PC-9 (cell line): Measurements from ENCODE around the gene CMSS1. TPM values are rescaled to one million over a fixed set of nuclear protein-coding genes. Genes with fewer than 3 reads are reported as not detected.
A peak's percentile ranks its signal among the peaks of the same experiment; 100 is the strongest.

Experiments
- BruUV-seq: library from RNA; stranded (reverse); fragments of 400-500 nt; replicated peaks from 2 replicates; lab custom pipeline; 2021; lab: Mats Ljungman, UMichigan
- CTCF ChIA-PET: fragments of 300-600 bp; sonication (Branson Sonifier 250); formaldehyde crosslinking; loops from one replicate; lab custom pipeline; 2022; ENCODE audit warnings: antibody characterized with exemption; lab: Charles Lee
- POLR2A ChIA-PET: fragments of 300-600 bp; sonication (Branson Sonifier 250); formaldehyde crosslinking; loops from one replicate; lab custom pipeline; 2022; ENCODE audit warnings: antibody characterized with exemption; ENCODE audit not compliant: unreplicated experiment; lab: Charles Lee
- DNase-seq, 2 experiments: peaks; one replicate each; pipeline versions ENCODE4 v3.0.0 to v3.0.0-alpha.2; 2015 to 2022; ENCODE audit warnings: mixed read lengths in 1 of 2
- H2AFZ ChIP-seq: fragments of 200-600 bp; sonication (generic); 2 replicates; pipeline ENCODE4 v1.8.1; 2017; ENCODE audit warnings: antibody characterized with exemption
- H3F3A ChIP-seq: fragments of 200-600 bp; sonication (generic); 2 replicates; pipeline ENCODE4 v1.8.1; 2017; ENCODE audit warnings: antibody characterized with exemption, mild to moderate bottlenecking, low read depth; ENCODE audit not compliant: insufficient read depth
- H3K27ac ChIP-seq: fragments of 200-600 bp; sonication (generic); 2 replicates; pipeline ENCODE4 v1.6.1; 2016; ENCODE audit warnings: mixed run types
- H3K27me3 ChIP-seq: fragments of 200-600 bp; sonication (generic); 2 replicates; pipeline ENCODE4 v1.6.1; 2016; ENCODE audit warnings: low read depth, mixed run types; ENCODE audit not compliant: insufficient read depth
- H3K36me3 ChIP-seq: fragments of 200-600 bp; sonication (generic); 2 replicates; pipeline ENCODE4 v1.6.1; 2016; ENCODE audit warnings: low read depth, mixed run types
- H3K4me1 ChIP-seq: fragments of 200-600 bp; sonication (generic); replicated peaks from 2 replicates; pipeline ENCODE4 v1.6.1; 2016; ENCODE audit warnings: mixed run types; ENCODE audit not compliant: insufficient read depth
- H3K4me2 ChIP-seq: fragments of 200-600 bp; sonication (generic); 2 replicates; pipeline ENCODE4 v1.6.1; 2017; ENCODE audit warnings: mixed run types
- H3K4me3 ChIP-seq: fragments of 200-600 bp; sonication (generic); 2 replicates; pipeline ENCODE4 v1.6.1; 2016; ENCODE audit warnings: mixed run types
- H3K79me2 ChIP-seq: fragments of 200-600 bp; sonication (generic); 2 replicates; pipeline ENCODE4 v1.6.1; 2017; ENCODE audit warnings: low read depth, mixed run types
- H3K9me2 ChIP-seq: fragments of 200-600 bp; sonication (generic); 2 replicates; pipeline ENCODE4 v1.8.1; 2017; ENCODE audit warnings: mild to moderate bottlenecking; ENCODE audit not compliant: insufficient read depth
- H3K9me3 ChIP-seq: fragments of 200-600 bp; sonication (generic); 2 replicates; pipeline ENCODE4 v1.8.1; 2016; ENCODE audit warnings: low read depth; ENCODE audit not compliant: insufficient read depth
- H4K20me1 ChIP-seq: fragments of 200-600 bp; sonication (generic); 2 replicates; pipeline ENCODE4 v1.8.1; 2017; ENCODE audit not compliant: insufficient read depth
- EZH2 ChIP-seq: fragments of 200-600 bp; sonication (generic); IDR thresholded peaks from 2 replicates; pipeline ENCODE4 v1.8.0; 2017; ENCODE audit warnings: antibody characterized with exemption, low read depth
- intact Hi-C: fragments of 100-400 bp; cut with micrococcal nuclease; formaldehyde crosslinking; loops from one replicate; pipeline ENCODE4 v1.10.0; 2022; ENCODE audit not compliant: unreplicated experiment
- total RNA-seq: library from RNA; stranded (reverse); gene quantifications from 2 replicates; pipeline ENCODE4 v1.2.3, GENCODE V29; 2021
- TF ChIP-seq, protein P1 (sequence below): fragments of 200-600 bp; sonication (generic); conservative IDR thresholded peaks from 2 replicates; pipeline ENCODE4 v1.6.1; 2017; ENCODE audit warnings: mixed run types, antibody characterized with exemption, mild to moderate bottlenecking, moderate library complexity

Gene CMSS1
- total RNA-seq, 1 experiment from 2014 or later, result 98.9 TPM

DNA sequence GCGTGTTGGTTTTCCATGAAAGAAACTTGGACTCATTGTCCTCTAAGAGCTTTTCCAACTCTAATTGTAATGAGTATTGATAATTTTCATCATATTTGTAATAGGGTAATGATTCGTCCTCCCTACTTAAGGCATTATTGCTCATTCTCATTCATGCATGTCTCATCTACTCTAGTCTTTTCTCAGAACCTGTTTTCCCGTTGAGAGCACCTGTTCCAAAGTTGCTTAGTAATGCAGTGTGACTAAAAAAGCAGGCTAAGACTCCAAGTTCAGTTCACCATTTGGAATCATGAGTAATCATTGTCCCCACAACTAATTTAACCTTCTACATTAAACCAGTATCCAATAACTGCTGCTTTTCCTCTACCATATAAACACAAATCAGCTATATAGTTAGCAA is 212.7 kb downstream of the CMSS1 start:
- no peaks in the 10 kb centered on the region for H3K36me3 ChIP-seq
- ChIA-PET CTCF (interaction anchor here (1.2 kb wide), 1 partner anchor 137 kb away, joined by 3 read pairs; no protein-coding TSS in a partner anchor), POLR2A (no interaction called here)
- H3K9me3 ChIP-seq, result no peaks in the 10 kb centered on the region
- no peak overlapping the region for H3K27ac ChIP-seq
- H3K9me2 ChIP-seq, result peaks cover 20% of the 10 kb centered on the region; the same call in 1 of the 2 replicates
- no TSS peak for BruUV-seq
- peak in 1 of 2 experiments; percentile 55 for DNase-seq
- no peak overlapping the region for H3K4me3 ChIP-seq
- TF ChIP-seq, protein P1, sequence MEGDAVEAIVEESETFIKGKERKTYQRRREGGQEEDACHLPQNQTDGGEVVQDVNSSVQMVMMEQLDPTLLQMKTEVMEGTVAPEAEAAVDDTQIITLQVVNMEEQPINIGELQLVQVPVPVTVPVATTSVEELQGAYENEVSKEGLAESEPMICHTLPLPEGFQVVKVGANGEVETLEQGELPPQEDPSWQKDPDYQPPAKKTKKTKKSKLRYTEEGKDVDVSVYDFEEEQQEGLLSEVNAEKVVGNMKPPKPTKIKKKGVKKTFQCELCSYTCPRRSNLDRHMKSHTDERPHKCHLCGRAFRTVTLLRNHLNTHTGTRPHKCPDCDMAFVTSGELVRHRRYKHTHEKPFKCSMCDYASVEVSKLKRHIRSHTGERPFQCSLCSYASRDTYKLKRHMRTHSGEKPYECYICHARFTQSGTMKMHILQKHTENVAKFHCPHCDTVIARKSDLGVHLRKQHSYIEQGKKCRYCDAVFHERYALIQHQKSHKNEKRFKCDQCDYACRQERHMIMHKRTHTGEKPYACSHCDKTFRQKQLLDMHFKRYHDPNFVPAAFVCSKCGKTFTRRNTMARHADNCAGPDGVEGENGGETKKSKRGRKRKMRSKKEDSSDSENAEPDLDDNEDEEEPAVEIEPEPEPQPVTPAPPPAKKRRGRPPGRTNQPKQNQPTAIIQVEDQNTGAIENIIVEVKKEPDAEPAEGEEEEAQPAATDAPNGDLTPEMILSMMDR, result no peak
- TF ChIP-seq EZH2, result no peak
- intact Hi-C loops, result no loop called here
- H2AFZ ChIP-seq, result no peak overlapping the region
- H4K20me1 ChIP-seq, result no peaks in the 10 kb centered on the region
- H3K79me2 ChIP-seq, result no peaks in the 10 kb centered on the region
- H3K4me2 ChIP-seq, result no peak overlapping the region
- H3K27me3 ChIP-seq, result no peaks in the 10 kb centered on the region
- no peaks in the 10 kb centered on the region for H3F3A ChIP-seq
- 0 out of 2 replicates have a peak, but pooled peaks cover 16% of the 10 kb centered on the region for H3K4me1 ChIP-seq

DNA sequence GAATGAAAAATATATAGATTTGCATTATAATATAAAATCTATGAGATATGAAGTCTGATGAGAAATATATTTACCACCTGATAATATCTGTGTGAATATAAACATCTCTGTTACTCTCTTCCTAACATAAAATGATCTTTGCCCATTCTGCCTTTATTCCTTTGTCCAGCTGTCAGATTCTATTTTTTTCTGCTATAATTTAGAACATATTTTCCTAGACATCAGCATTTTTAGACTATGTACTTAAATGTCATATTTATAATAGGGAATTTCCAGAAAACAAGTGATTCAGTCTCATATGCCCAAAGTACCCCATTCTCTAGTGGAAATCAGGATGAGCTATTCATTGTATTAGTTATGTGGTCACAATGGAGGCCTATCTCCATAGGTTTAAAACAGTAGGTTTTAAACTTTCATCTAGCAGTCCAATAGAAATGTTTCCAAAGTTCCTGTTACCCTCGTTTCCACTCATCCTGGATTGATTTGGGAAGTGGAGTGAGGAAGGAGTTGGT is 213.3 kb downstream of the CMSS1 start:
- no peak for DNase-seq
- no TSS peak for BruUV-seq
- H3K4me3 ChIP-seq, result no peak overlapping the region
- H3K9me3 ChIP-seq, result no peaks in the 10 kb centered on the region
- ChIA-PET POLR2A (interaction anchor here (0.6 kb wide), 1 partner anchor 1302 kb away, joined by 5 read pairs; no protein-coding TSS in a partner anchor), CTCF (interaction anchor here (1.2 kb wide), 1 partner anchor 138 kb away, joined by 3 read pairs; no protein-coding TSS in a partner anchor)
- H4K20me1 ChIP-seq, result no peaks in the 10 kb centered on the region
- TF ChIP-seq EZH2, result no peak
- TF ChIP-seq, protein P1, result no peak
- intact Hi-C loops, result no loop called here
- H3K79me2 ChIP-seq, result no peaks in the 10 kb centered on the region
- 0 out of 2 replicates have a peak, but pooled peaks cover 16% of the 10 kb centered on the region for H3K4me1 ChIP-seq
- no peaks in the 10 kb centered on the region for H3K27me3 ChIP-seq
- H2AFZ ChIP-seq, result no peak overlapping the region
- no peak overlapping the region for H3K4me2 ChIP-seq
- peaks cover 20% of the 10 kb centered on the region; the same call in 1 of the 2 replicates for H3K9me2 ChIP-seq
- no peak overlapping the region for H3K27ac ChIP-seq
- no peaks in the 10 kb centered on the region for H3K36me3 ChIP-seq
- no peaks in the 10 kb centered on the region for H3F3A ChIP-seq

DNA sequence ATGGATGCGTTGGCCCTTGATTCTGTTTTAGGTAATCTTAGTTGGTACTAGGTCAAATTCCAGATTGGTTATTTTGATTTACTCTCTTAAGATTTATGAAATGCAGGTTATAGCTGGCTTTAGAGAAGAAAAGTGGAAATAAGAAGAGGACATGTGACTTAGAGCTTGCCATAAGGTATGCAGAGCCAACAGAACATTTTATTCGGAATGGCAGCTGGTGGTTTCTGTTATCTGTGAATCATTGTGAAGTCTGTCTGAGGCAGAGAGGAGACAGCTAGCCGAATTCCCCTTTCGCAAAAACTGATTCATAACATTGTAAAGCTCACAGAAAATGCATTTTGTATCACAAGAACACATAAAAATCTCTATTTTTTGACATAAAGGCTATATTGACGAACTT is 214.6 kb downstream of the CMSS1 start:
- CTCF ChIA-PET, result interaction anchor here (1.0 kb wide), 1 partner anchor 189 kb away, joined by 5 read pairs; no protein-coding TSS in a partner anchor

More for the DNA sequence above, 214.6 kb downstream of the CMSS1 start:
- Histone ChIP-seq H3F3A (no peaks in the 10 kb centered on the region), H3K79me2 (no peaks in the 10 kb centered on the region), H3K4me1 (0 out of 2 replicates have a peak, but pooled peaks cover 16% of the 10 kb centered on the region), H3K4me3 (no peak overlapping the region), H3K36me3 (no peaks in the 10 kb centered on the region), H2AFZ (no peak overlapping the region), H3K27ac (no peak overlapping the region), H3K9me2 (peaks cover 24% of the 10 kb centered on the region; the same call in 1 of the 2 replicates), H3K4me2 (no peak overlapping the region), H4K20me1 (no peaks in the 10 kb centered on the region), H3K9me3 (no peaks in the 10 kb centered on the region), H3K27me3 (no peaks in the 10 kb centered on the region)
- TF ChIP-seq, protein P1, result no peak
- TF ChIP-seq EZH2, result no peak
- DNase-seq, result no peak
- BruUV-seq, result no TSS peak
- POLR2A ChIA-PET, result no interaction called here
- intact Hi-C loops, result no loop called here
